ENCODE measurements around the gene NPDC1.

Gene NPDC1

DNA sequence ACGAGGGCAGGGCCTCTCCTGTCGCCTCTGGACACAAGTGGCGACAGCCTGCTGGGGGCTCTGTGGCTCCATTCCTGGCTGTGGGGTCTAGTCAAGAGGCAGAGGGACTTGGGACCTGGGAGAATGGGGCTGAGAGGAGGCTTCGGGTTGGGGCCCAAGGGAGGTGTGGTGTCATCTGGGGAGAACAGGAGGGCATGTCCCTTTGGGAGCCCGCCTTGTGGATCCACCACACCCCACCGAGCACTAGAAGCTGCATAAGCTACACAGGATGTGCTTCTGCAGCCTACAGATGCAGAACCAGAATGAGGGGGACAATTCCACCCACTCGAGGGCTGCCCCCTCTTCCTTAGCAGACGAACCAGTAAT is 36.9 kb upstream of the NPDC1 start:
- H3K27me3 ChIP-seq (ENCODE audit: insufficient read depth, poor library complexity, severe bottlenecking), result no peaks in the 10 kb centered on the region
- no peak for DNase-seq (ENCODE audit: low spot score)
- H3K27ac ChIP-seq (ENCODE audit: poor library complexity, severe bottlenecking), result peak overlapping the region; percentile 83
- H3K36me3 ChIP-seq (ENCODE audit: low read depth), result peaks cover 12% of the 10 kb centered on the region; the same call in 1 of the 2 replicates
- no peak overlapping the region for H3K4me3 ChIP-seq (ENCODE audit: severe bottlenecking)
- peaks cover 28% of the 10 kb centered on the region for H3K4me1 ChIP-seq (ENCODE audit: insufficient read depth, poor library complexity, severe bottlenecking)
- no peak for ATAC-seq (ENCODE audit: low read depth)
- TF ChIP-seq, protein P1, sequence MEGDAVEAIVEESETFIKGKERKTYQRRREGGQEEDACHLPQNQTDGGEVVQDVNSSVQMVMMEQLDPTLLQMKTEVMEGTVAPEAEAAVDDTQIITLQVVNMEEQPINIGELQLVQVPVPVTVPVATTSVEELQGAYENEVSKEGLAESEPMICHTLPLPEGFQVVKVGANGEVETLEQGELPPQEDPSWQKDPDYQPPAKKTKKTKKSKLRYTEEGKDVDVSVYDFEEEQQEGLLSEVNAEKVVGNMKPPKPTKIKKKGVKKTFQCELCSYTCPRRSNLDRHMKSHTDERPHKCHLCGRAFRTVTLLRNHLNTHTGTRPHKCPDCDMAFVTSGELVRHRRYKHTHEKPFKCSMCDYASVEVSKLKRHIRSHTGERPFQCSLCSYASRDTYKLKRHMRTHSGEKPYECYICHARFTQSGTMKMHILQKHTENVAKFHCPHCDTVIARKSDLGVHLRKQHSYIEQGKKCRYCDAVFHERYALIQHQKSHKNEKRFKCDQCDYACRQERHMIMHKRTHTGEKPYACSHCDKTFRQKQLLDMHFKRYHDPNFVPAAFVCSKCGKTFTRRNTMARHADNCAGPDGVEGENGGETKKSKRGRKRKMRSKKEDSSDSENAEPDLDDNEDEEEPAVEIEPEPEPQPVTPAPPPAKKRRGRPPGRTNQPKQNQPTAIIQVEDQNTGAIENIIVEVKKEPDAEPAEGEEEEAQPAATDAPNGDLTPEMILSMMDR (IDR thresholded peaks at IDR 0.05; ENCODE audit: poor library complexity, severe bottlenecking), result no peak
- no peaks in the 10 kb centered on the region for H3K9me3 ChIP-seq (ENCODE audit: severe bottlenecking)

DNA sequence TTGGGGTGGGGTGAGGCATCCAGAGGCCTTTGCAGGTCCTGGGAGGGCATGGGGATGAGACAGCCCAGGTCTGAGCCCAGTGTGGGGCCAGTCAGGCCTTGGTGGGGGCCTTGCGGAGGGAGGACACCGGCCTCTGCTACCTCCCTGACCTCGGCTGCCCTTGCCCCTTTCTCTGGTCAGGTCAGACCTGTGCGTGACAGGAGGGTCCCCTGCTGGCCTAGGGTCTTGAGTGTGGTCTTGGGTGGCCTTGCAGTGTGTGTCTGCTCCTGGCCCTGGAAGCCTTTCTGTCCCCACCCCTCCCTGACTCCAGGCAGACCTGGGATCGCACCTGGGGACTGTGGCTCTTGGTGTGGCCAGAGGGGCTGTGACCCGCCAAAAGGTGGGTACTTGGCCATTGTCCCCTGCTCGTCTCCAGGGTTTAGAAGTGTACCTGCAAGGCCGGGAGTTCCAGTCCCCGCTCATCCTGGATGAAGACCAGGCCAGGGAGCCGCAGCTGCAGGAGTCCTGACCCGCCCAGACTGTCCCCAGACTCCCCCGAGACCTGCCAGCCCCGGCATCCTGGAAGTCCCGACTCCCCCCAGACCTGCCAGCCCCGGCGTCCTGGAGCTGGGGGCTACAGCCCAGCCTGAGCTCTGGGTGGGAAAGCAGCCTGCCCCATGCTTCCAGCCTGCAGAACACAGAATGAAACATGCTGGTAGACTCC is 36.4 kb upstream of the NPDC1 start:
- TF ChIP-seq, protein P1 (IDR thresholded peaks at IDR 0.05; ENCODE audit: poor library complexity, severe bottlenecking), result no peak
- H3K36me3 ChIP-seq (ENCODE audit: low read depth), result peaks cover 12% of the 10 kb centered on the region; the same call in 1 of the 2 replicates
- H3K4me3 ChIP-seq (ENCODE audit: severe bottlenecking), result no peak overlapping the region
- no peak for ATAC-seq (ENCODE audit: low read depth)
- no peak for DNase-seq (ENCODE audit: low spot score)
- H3K27ac ChIP-seq (ENCODE audit: poor library complexity, severe bottlenecking), result no peak overlapping the region
- H3K27me3 ChIP-seq (ENCODE audit: insufficient read depth, poor library complexity, severe bottlenecking), result no peaks in the 10 kb centered on the region
- H3K4me1 ChIP-seq (ENCODE audit: insufficient read depth, poor library complexity, severe bottlenecking), result peaks cover 24% of the 10 kb centered on the region
- H3K9me3 ChIP-seq (ENCODE audit: severe bottlenecking), result no peaks in the 10 kb centered on the region

DNA sequence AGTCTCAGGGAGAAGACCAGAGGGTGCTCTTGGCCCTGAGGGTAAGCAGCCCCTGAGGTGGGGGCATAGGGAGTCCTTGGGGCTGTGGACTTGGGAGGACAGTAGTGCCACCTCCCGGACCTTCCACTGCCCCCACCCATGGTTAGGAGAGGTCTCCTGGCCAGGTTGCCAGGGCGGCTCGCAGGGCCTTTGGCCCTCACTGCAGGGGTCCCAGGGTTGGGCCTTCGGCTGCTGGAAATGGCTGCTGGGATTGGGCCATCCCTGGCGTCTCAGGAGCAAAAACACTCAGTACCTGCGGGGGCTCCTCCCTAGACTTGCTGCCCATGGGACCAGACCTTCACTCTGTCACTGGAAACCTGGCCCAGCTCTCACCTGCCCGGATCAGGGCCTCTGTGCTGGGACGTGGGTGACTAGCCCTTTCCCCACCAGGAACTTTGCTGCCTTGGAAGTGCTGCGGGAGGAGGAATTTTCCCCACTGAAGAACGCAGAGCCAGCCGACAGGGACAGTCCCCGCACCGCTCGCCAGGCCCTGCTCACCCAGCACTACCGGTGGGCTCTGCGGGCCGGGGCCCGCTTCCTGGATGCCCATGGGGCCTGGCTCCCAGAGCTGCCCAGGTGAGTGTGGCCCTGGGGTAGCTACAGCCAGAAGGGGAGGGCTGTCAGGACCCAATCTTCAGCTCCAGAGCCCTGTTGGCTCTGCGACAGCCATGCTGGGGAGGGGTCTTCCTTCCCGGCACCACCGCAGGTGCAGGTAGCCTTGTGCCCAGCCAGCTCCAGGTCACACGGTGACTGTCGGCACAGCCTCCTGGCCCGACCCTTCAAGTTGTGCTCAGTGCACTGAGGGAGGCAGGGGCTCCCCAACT is 34.5 kb upstream of the NPDC1 start:
- no peaks in the 10 kb centered on the region for H3K27me3 ChIP-seq (ENCODE audit: insufficient read depth, poor library complexity, severe bottlenecking)
- peaks cover 12% of the 10 kb centered on the region; the same call in 1 of the 2 replicates for H3K36me3 ChIP-seq (ENCODE audit: low read depth)
- H3K4me3 ChIP-seq (ENCODE audit: severe bottlenecking), result no peak overlapping the region
- ATAC-seq (ENCODE audit: low read depth) (no peak), DNase-seq (ENCODE audit: low spot score) (no peak)
- peaks cover 21% of the 10 kb centered on the region for H3K4me1 ChIP-seq (ENCODE audit: insufficient read depth, poor library complexity, severe bottlenecking)
- TF ChIP-seq, protein P1 (IDR thresholded peaks at IDR 0.05; ENCODE audit: poor library complexity, severe bottlenecking), result no peak
- H3K27ac ChIP-seq (ENCODE audit: poor library complexity, severe bottlenecking), result no peak overlapping the region
- H3K9me3 ChIP-seq (ENCODE audit: severe bottlenecking), result no peaks in the 10 kb centered on the region

DNA sequence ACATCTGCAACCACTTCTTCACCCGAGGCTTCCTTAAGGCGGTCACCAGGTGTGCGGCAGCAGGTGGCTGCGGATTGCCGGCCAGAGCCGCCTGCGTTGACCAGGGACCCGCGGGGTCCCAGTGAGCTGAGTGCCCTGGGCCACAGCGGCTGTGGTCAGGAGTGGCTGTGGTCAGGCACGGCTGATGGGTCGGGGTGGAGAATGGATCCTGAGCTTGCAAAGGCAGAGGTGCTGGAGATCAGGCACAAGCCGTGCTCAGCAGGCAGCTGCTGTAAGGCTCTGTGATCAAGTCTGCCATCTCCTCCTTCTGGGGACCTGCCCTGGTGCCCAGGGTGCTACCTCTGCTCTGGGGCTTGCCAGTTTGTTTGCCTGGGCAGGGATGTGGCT is 33.4 kb upstream of the NPDC1 start:
- H3K27ac ChIP-seq (ENCODE audit: poor library complexity, severe bottlenecking), result no peak overlapping the region
- peaks cover 15% of the 10 kb centered on the region for H3K4me1 ChIP-seq (ENCODE audit: insufficient read depth, poor library complexity, severe bottlenecking)
- TF ChIP-seq, protein P1 (IDR thresholded peaks at IDR 0.05; ENCODE audit: poor library complexity, severe bottlenecking), result no peak
- no peaks in the 10 kb centered on the region for H3K9me3 ChIP-seq (ENCODE audit: severe bottlenecking)
- ATAC-seq (ENCODE audit: low read depth), result no peak
- H3K36me3 ChIP-seq (ENCODE audit: low read depth), result peaks cover 12% of the 10 kb centered on the region; the same call in 1 of the 2 replicates
- H3K4me3 ChIP-seq (ENCODE audit: severe bottlenecking), result no peak overlapping the region
- no peaks in the 10 kb centered on the region for H3K27me3 ChIP-seq (ENCODE audit: insufficient read depth, poor library complexity, severe bottlenecking)
- DNase-seq (ENCODE audit: low spot score), result no peak
